ENCODE data around the gene A2M. TPM values are rescaled to one million over a fixed set of nuclear protein-coding genes. Genes with fewer than 3 reads are reported as not detected.

Gene A2M
- total and polyA plus RNA-seq, 2 donors (not counting 3 experiments of a cell fraction or from before 2014, with no cell fraction given), result 11.5 to 16.9 TPM

DNA sequence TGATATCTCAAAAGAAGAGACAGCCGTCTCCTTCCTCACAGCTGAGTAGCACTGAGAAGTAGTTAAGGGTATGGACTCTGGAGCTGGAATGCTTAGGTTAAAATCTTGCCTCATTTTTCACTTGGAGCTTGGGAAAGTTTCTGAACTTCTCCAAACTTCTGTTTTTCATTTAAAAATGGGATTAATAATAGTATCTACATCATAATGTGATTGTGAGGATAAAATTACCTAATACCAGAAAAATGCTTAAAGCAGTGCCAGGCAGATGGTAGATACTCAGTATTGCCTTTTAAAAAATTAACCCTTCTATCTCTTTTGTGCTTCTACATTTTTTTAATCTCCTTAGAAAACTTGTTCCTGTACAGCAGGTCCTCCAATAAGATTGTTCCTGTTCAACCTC lies 63.1 kb downstream of the A2M start:
- Histone ChIP-seq H3K27me3 (ENCODE audit: control insufficient read depth in 2 of 2, insufficient read depth in 2 of 2, low read length in 2 of 2) (peaks cover 7 to 22% of the 10 kb centered on the region in 2 experiments), H3K36me3 (ENCODE audit: control insufficient read depth in 2 of 2, extremely low read depth in 1 of 2, insufficient read depth in 2 of 2, low read length in 2 of 2) (no peaks in the 10 kb centered on the region), H3K4me2 (ENCODE audit: insufficient read depth, low read length) (no peak overlapping the region), H2AFZ (ENCODE audit: low read depth, low read length) (no peak overlapping the region), H3K9me3 (replicated peaks; ENCODE audit: control insufficient read depth, insufficient read depth, low read length) (no peaks in the 10 kb centered on the region), H3K79me2 (ENCODE audit: control insufficient read depth, insufficient read depth, low read length) (no peaks in the 10 kb centered on the region), H3K27ac (ENCODE audit: insufficient read depth, low read depth, low read length) (no peak overlapping the region), H3K9me1 (replicated peaks; ENCODE audit: control insufficient read depth, extremely low read depth, insufficient read depth, low read length) (no peaks in the 10 kb centered on the region), H3K9ac (replicated peaks; ENCODE audit: extremely low read depth, insufficient read depth, low read length) (no peak overlapping the region), H3K4me1 (ENCODE audit: control insufficient read depth, extremely low read depth, insufficient read depth, low read length) (no peaks in the 10 kb centered on the region), H3K4me3 (replicated peaks in 1 of 3; ENCODE audit: insufficient read depth in 1 of 3, low read depth in 1 of 3, low read length in 3 of 3) (no peak overlapping the region), H4K20me1 (replicated peaks; ENCODE audit: control insufficient read depth, extremely low read depth, insufficient read depth, low read length) (no peaks in the 10 kb centered on the region)
- no peak for FAIRE-seq
- dilution Hi-C loops (cut with MboI; ENCODE audit: extremely low pct_ligation_motif_present, low sequenced_read_pairs), result no loop called here
- BruUV-seq (replicated peaks), result no TSS peak
- CTCF ChIA-PET, result interaction anchor here (1.0 to 1.1 kb wide), 2 partner anchors 395 to 509 kb away, joined by 3 to 4 read pairs; no protein-coding TSS in a partner anchor
- TF ChIP-seq EZH2 (IDR thresholded peaks at IDR 0.05; ENCODE audit: borderline replicate concordance, low read depth, low read length, severe bottlenecking) (no peak), JUN (IDR thresholded peaks at IDR 0.05; ENCODE audit: borderline replicate concordance, insufficient read depth, insufficient read length, low read depth) (no peak), GATA2 (IDR thresholded peaks at IDR 0.05; ENCODE audit: insufficient read depth, insufficient read length, low read depth, low read length) (no peak), MYC (IDR thresholded peaks at IDR 0.05; ENCODE audit: low read depth, low read length) (no peak), POLR2AphosphoS5 (IDR thresholded peaks at IDR 0.05; ENCODE audit: insufficient read depth, low read depth, low read length) (no peak), FOS (IDR thresholded peaks at IDR 0.05; ENCODE audit: borderline replicate concordance, insufficient read depth, low read length) (no peak), POLR2A (IDR thresholded peaks at IDR 0.05; ENCODE audit: low read depth, low read length) (no peak)
- TF ChIP-seq, protein P1, sequence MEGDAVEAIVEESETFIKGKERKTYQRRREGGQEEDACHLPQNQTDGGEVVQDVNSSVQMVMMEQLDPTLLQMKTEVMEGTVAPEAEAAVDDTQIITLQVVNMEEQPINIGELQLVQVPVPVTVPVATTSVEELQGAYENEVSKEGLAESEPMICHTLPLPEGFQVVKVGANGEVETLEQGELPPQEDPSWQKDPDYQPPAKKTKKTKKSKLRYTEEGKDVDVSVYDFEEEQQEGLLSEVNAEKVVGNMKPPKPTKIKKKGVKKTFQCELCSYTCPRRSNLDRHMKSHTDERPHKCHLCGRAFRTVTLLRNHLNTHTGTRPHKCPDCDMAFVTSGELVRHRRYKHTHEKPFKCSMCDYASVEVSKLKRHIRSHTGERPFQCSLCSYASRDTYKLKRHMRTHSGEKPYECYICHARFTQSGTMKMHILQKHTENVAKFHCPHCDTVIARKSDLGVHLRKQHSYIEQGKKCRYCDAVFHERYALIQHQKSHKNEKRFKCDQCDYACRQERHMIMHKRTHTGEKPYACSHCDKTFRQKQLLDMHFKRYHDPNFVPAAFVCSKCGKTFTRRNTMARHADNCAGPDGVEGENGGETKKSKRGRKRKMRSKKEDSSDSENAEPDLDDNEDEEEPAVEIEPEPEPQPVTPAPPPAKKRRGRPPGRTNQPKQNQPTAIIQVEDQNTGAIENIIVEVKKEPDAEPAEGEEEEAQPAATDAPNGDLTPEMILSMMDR (IDR thresholded peaks at IDR 0.05; ENCODE audit: extremely low read depth in 1 of 2, insufficient read depth in 1 of 2, low read depth in 1 of 2, low read length in 2 of 2), result no peak
- TF ChIP-seq, protein P2, sequence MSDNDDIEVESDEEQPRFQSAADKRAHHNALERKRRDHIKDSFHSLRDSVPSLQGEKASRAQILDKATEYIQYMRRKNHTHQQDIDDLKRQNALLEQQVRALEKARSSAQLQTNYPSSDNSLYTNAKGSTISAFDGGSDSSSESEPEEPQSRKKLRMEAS (IDR thresholded peaks at IDR 0.05; ENCODE audit: insufficient read depth, insufficient read length), result no peak
- intact Hi-C loops (cut with micrococcal nuclease), result no loop called here
- DNase-seq (ENCODE audit: low read depth, low spot score), result no peak
- POLR2A ChIA-PET, result no interaction called here
